Panc1 (cell line): ENCODE data around the gene NAA80. TPM values are rescaled to one million over a fixed set of nuclear protein-coding genes. Genes with fewer than 3 reads are reported as not detected.
A peak's percentile ranks its signal among the peaks of the same experiment; 100 is the strongest.

Experiments used
- ATAC-seq: fragments of 200-7000 bp; cut with Tn5 transposase; 2 replicates; pipeline ENCODE4 v1.9.1; 2020; ENCODE audit warnings: mild to moderate bottlenecking, moderate library complexity
- BruUV-seq: library from RNA; stranded (reverse); fragments of 400-500 nt; replicated peaks from 2 replicates; lab custom pipeline; 2021; lab: Mats Ljungman, UMichigan
- CTCF ChIA-PET: fragments of 300-600 bp; sonication (Branson Sonifier 250); formaldehyde crosslinking; loops from one replicate; lab custom pipeline; 2022; ENCODE audit warnings: antibody characterized with exemption; lab: Charles Lee
- POLR2A ChIA-PET: fragments of 300-600 bp; sonication (Branson Sonifier 250); formaldehyde crosslinking; loops from one replicate; lab custom pipeline; 2022; ENCODE audit warnings: antibody characterized with exemption; lab: Charles Lee
- DNase-seq: peaks from one replicate; pipeline ENCODE4 v3.0.0-alpha.2; 2010; ENCODE audit warnings: low read depth, low spot score
- H3K27ac ChIP-seq: 2 replicates; pipeline ENCODE4 v1.5.1; 2011; ENCODE audit warnings: mild to moderate bottlenecking, low read length, inconsistent platforms
- H3K27me3 ChIP-seq: fragments of 200-500 bp; sonication (Bioruptor generic); 2 replicates; pipeline ENCODE4 v1.6.0; 2014; ENCODE audit warnings: low read length, inconsistent platforms; ENCODE audit not compliant: control insufficient read depth, insufficient read depth
- H3K36me3 ChIP-seq: fragments of 200-500 bp; sonication (Bioruptor generic); 2 replicates; pipeline ENCODE4 v1.5.1; 2014; ENCODE audit warnings: inconsistent platforms, mild to moderate bottlenecking, low read length, moderate library complexity; ENCODE audit not compliant: control insufficient read depth, insufficient read depth
- H3K4me1 ChIP-seq: 2 replicates; pipeline ENCODE4 v1.5.1; 2011; ENCODE audit warnings: inconsistent platforms, mild to moderate bottlenecking, low read length, moderate library complexity; ENCODE audit not compliant: control insufficient read depth, insufficient read depth
- H3K4me3 ChIP-seq, 2 experiments: 2 replicates each; pipeline ENCODE4 v1.5.1; 2011 to 2012; ENCODE audit warnings: low read depth in 2 of 2, low read length in 2 of 2, mild to moderate bottlenecking in 2 of 2, inconsistent platforms in 1 of 2, moderate library complexity in 1 of 2
- H3K9me3 ChIP-seq: fragments of 200-500 bp; sonication (Bioruptor generic); 2 replicates; pipeline ENCODE4 v1.5.1; 2014; ENCODE audit warnings: low read depth, mild to moderate bottlenecking, inconsistent platforms, low read length, moderate library complexity; ENCODE audit not compliant: control insufficient read depth, insufficient read depth
- POLR2AphosphoS5 ChIP-seq: IDR thresholded peaks from 2 replicates; pipeline ENCODE4 v1.6.1; 2012; ENCODE audit warnings: mild to moderate bottlenecking, low read depth, low read length, moderate library complexity
- REST ChIP-seq, 2 experiments: IDR thresholded peaks; 2 replicates each; pipeline ENCODE4 v1.6.1; 2011 to 2012; ENCODE audit warnings: low read depth in 2 of 2, control low read depth in 1 of 2, low read length in 1 of 2, mild to moderate bottlenecking in 1 of 2, moderate library complexity in 1 of 2; ENCODE audit not compliant: insufficient read depth in 1 of 2
- SIN3A ChIP-seq: IDR thresholded peaks from 2 replicates; pipeline ENCODE4 v1.6.1; 2012; ENCODE audit warnings: low read depth, mild to moderate bottlenecking, low read length, moderate library complexity, borderline replicate concordance; ENCODE audit not compliant: insufficient read depth
- TCF7L2 ChIP-seq: IDR thresholded peaks from 2 replicates; pipeline ENCODE4 v1.6.1; 2011; ENCODE audit warnings: mild to moderate bottlenecking, low read depth, low read length, inconsistent platforms
- in situ Hi-C: cut with HindIII; loops from 2 replicates; pipeline ENCODE4 v1.10.0; 2016; ENCODE audit warnings: low sequenced_read_pairs, low pct_unique_long_range_greater_than_20kb
- intact Hi-C: fragments of 100-400 bp; cut with micrococcal nuclease; formaldehyde crosslinking; loops from one replicate; pipeline ENCODE4 v1.10.0; 2022; ENCODE audit not compliant: unreplicated experiment
- total RNA-seq: library from RNA; stranded (reverse); gene quantifications from one replicate; pipeline ENCODE4 v1.2.1, GENCODE V29; 2021; ENCODE audit not compliant: unreplicated experiment
- TF ChIP-seq, protein P1 (sequence below): fragments of 450-650 bp; IDR thresholded peaks from 2 replicates; pipeline ENCODE4 v1.5.1; 2017; ENCODE audit warnings: mild to moderate bottlenecking

Gene NAA80
- total RNA-seq, 1 experiment from 2014 or later: 7.2 TPM

DNA sequence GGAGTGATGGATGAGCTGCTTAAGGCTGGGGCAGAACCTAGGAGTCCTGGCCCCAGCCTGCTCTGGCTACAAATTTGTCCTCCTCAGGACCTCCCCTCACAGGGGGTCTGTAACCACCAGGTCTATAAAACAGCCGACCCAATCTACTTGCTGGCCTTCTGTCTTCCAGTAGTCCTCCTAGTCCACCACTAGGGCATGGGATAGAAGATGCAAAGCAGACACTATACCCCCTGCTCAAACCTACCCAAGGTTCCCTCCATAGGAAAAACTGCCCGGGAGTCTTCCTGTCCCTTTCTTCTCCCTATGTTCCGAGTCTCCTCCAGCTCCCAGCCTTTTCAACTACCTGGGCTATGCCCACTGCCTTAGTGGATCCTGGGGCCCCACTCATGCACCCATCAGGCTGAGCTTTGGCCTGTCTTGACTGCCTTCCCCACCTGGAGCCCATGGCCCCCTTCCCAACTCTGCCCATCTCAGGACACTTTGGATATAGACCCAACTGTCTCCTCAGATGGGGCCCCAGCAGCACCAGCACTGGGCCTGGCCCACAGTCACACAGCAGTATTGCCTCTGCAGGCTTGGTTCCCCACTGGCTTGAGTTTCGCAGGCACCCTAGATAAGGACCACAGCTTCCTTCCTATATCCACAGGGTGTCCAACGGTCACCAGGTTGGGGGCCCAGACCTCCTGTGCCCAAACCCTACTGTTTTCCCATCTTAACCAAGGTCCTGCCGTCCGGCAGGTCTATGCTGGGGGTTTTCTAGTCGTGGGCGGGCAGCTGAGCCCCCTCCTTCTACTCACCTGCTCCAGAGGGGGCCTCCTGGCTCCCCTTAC lies 1.1 kb downstream of the NAA80 start:
- in situ Hi-C loops (no loop called here), intact Hi-C loops (no loop called here)
- no peaks in the 10 kb centered on the region for H3K9me3 ChIP-seq
- peak overlapping the region; percentile 65 to 77 for H3K4me3 ChIP-seq
- no peak for DNase-seq
- TF ChIP-seq TCF7L2: no peak
- TF ChIP-seq SIN3A: no peak
- TF ChIP-seq POLR2AphosphoS5: no peak
- TF ChIP-seq, protein P1, sequence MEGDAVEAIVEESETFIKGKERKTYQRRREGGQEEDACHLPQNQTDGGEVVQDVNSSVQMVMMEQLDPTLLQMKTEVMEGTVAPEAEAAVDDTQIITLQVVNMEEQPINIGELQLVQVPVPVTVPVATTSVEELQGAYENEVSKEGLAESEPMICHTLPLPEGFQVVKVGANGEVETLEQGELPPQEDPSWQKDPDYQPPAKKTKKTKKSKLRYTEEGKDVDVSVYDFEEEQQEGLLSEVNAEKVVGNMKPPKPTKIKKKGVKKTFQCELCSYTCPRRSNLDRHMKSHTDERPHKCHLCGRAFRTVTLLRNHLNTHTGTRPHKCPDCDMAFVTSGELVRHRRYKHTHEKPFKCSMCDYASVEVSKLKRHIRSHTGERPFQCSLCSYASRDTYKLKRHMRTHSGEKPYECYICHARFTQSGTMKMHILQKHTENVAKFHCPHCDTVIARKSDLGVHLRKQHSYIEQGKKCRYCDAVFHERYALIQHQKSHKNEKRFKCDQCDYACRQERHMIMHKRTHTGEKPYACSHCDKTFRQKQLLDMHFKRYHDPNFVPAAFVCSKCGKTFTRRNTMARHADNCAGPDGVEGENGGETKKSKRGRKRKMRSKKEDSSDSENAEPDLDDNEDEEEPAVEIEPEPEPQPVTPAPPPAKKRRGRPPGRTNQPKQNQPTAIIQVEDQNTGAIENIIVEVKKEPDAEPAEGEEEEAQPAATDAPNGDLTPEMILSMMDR: no peak
- no peak for TF ChIP-seq REST (IDR thresholded peaks at IDR 0.05; ENCODE audit: insufficient read depth in 1 of 2, low read depth in 2 of 2, low read length in 1 of 2)
- BruUV-seq: TSS peak; percentile 92
- ATAC-seq: no peak
- no peaks in the 10 kb centered on the region for H3K36me3 ChIP-seq
- peak overlapping the region; percentile 65 for H3K27ac ChIP-seq
- peaks cover 4% of the 10 kb centered on the region for H3K4me1 ChIP-seq
- no peaks in the 10 kb centered on the region for H3K27me3 ChIP-seq
- ChIA-PET CTCF (no interaction called here), POLR2A (no interaction called here)

GRCh38 chr3:50297384-50297775 lies 1.8 kb downstream of the NAA80 start:
- Histone ChIP-seq H3K36me3 (no peaks in the 10 kb centered on the region), H3K4me1 (peaks cover 10% of the 10 kb centered on the region), H3K9me3 (no peaks in the 10 kb centered on the region), H3K4me3 (no peak overlapping the region), H3K27ac (no peak overlapping the region), H3K27me3 (no peaks in the 10 kb centered on the region)
- TF ChIP-seq SIN3A: no peak
- TF ChIP-seq, protein P1: no peak
- no peak for TF ChIP-seq REST (IDR thresholded peaks at IDR 0.05; ENCODE audit: insufficient read depth in 1 of 2, low read depth in 2 of 2, low read length in 1 of 2)
- TF ChIP-seq POLR2AphosphoS5: no peak
- no peak for TF ChIP-seq TCF7L2
- in situ Hi-C loops: no loop called here
- BruUV-seq: no TSS peak
- ChIA-PET CTCF (no interaction called here), POLR2A (no interaction called here)
- intact Hi-C loops: no loop called here
- DNase-seq (no peak), ATAC-seq (no peak)
